ENCODE results near the gene ERLEC1.

The ERLEC1 gene

GRCh38 chr2:53768242-53768542 lies 18.7 kb upstream of the ERLEC1 start:
- Mint-ChIP-seq H3K9me3 (no peaks in the 10 kb centered on the region), H3K4me3 (peak overlapping the region; percentile 92), H3K27ac (peak overlapping the region; percentile 96), H3K4me1 (peaks cover 34% of the 10 kb centered on the region), H3K36me3 (peaks cover 52% of the 10 kb centered on the region)
- DNase-seq (ENCODE audit: low spot score in 2 of 2) (no peak), ATAC-seq (no peak)

DNA sequence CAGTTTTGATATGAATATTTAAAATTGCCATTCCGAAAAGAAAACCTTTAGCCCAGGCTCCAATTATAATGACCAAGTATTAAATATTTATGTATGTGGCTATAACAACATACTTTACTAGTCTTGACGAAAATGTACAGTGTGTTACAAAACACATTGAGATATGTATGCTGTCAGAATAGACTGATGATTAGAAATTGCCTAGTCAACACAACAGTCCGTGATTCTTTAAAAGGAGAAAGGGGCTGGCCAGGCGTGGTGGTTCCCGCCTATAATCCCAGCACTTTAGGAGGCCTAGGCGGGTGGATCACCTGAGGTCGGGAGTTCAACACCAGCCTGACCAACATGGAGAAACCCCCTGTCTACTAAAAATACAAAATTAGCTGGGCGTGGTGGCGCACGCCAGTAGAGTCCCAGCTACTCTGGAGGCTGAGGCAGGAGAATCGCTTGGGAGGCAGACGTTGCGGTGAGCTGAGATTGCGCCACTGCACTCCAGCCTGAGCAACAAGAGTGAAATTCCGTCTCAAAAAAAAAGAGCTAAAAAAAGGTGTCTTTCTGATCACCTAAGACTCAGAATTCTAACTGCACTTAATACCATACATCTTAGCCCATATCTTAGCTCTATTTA lies 17.4 kb upstream of the ERLEC1 start:
- Mint-ChIP-seq H3K9me3 (no peaks in the 10 kb centered on the region), H3K27ac (no peak overlapping the region), H3K4me1 (peaks cover 34% of the 10 kb centered on the region), H3K4me3 (peak overlapping the region; percentile 92), H3K36me3 (peaks cover 52% of the 10 kb centered on the region)
- ATAC-seq (no peak), DNase-seq (ENCODE audit: low spot score in 2 of 2) (no peak)

DNA sequence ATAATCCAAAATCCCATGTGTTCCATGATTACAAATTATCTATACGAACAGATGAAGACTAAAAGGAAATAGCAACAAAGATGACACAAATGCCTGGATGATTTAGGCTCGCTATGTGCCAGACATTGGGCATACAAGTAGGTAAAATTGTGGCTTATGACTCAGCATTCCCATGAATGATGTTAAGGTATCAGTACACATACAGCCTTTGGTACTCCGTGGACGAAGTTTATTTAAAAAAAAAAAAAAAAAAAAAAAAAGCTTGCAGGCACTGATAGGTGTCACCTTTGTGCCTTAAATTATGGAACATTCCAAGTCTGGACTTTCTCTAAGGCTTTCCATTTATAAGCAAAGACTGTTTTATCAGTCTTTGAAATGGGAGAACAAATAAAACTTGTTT lies 16.6 kb upstream of the ERLEC1 start:
- no peak for DNase-seq (ENCODE audit: low spot score in 2 of 2)
- Mint-ChIP-seq H3K4me1 (peaks cover 34% of the 10 kb centered on the region), H3K4me3 (peak overlapping the region; percentile 92), H3K36me3 (peaks cover 50% of the 10 kb centered on the region), H3K9me3 (no peaks in the 10 kb centered on the region), H3K27ac (no peak overlapping the region)
- ATAC-seq: peak; percentile 60

- no peak for ATAC-seq
- H3K9me3 Mint-ChIP-seq: no peaks in the 10 kb centered on the region
- no peak overlapping the region for H3K27ac Mint-ChIP-seq
- peaks cover 88% of the 10 kb centered on the region for H3K36me3 Mint-ChIP-seq
- peaks cover 13% of the 10 kb centered on the region for H3K4me1 Mint-ChIP-seq
- DNase-seq (ENCODE audit: low spot score in 2 of 2): no peak
- no peak overlapping the region for H3K4me3 Mint-ChIP-seq
Observed at GRCh38 chr2:53777134-53777533, 9.7 kb upstream of the ERLEC1 start.

GRCh38 chr2:53778536-53779162 lies 8.2 kb upstream of the ERLEC1 start:
- no peak overlapping the region for H3K27ac Mint-ChIP-seq
- peaks cover 13% of the 10 kb centered on the region for H3K4me1 Mint-ChIP-seq
- ATAC-seq: no peak
- H3K9me3 Mint-ChIP-seq: no peaks in the 10 kb centered on the region
- peaks cover 85% of the 10 kb centered on the region for H3K36me3 Mint-ChIP-seq
- no peak for DNase-seq (ENCODE audit: low spot score in 2 of 2)
- no peak overlapping the region for H3K4me3 Mint-ChIP-seq

- DNase-seq (ENCODE audit: low spot score in 2 of 2) (no peak), ATAC-seq (no peak)
- H3K27ac Mint-ChIP-seq: peak overlapping the region; percentile 45
- peaks cover 72% of the 10 kb centered on the region for H3K36me3 Mint-ChIP-seq
- H3K4me1 Mint-ChIP-seq: peaks cover 22% of the 10 kb centered on the region
- H3K4me3 Mint-ChIP-seq: no peak overlapping the region
- no peaks in the 10 kb centered on the region for H3K9me3 Mint-ChIP-seq
Observed at GRCh38 chr2:53780056-53780455, 6.8 kb upstream of the ERLEC1 start.

DNA sequence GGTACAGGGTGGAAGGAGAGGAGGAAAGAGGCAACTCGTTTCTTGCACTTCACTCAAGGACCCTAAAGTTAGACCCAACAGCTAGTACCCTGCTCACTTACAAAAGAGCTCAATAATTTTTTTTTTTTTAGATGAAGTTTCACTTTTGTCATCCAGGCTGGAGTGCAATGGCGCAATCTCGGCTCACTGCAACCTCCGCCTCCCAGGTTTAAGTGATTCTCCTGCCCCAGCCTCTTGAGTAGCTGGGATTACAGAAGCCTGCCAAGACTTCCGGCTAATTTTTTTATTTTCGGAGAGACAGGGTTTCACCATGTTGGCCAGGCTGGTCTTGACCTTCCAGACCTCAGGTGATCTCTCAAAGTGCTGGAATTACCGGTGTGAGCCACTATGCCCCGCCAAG lies 4.2 kb upstream of the ERLEC1 start:
- H3K9me3 Mint-ChIP-seq: no peaks in the 10 kb centered on the region
- H3K4me3 Mint-ChIP-seq: no peak overlapping the region
- H3K4me1 Mint-ChIP-seq: peaks cover 28% of the 10 kb centered on the region
- DNase-seq (ENCODE audit: low spot score in 2 of 2) (no peak), ATAC-seq (no peak)
- H3K36me3 Mint-ChIP-seq: peaks cover 66% of the 10 kb centered on the region
- H3K27ac Mint-ChIP-seq: no peak overlapping the region

DNA sequence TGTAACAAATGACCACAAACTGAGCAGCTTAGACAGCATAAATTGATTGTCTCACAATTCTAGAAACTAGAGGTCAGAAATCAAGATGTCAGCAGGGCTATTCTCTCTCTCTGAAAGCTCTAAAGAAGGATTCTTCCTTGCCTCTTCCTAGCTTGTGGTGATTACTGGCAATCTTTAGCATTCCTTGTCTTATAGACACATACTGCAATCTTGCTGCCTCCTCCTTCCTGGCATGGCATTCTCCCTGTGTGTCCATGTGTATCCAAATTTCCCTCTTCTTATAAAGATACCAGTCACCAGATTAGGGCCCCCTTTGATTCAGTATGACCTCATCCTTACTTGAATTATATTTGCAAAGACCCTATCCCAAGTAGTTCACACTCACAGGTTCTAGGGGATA lies 2.4 kb upstream of the ERLEC1 start:
- H3K9me3 Mint-ChIP-seq: no peaks in the 10 kb centered on the region
- DNase-seq (ENCODE audit: low spot score in 2 of 2): no peak
- H3K4me1 Mint-ChIP-seq: peaks cover 30% of the 10 kb centered on the region
- peak overlapping the region; percentile 94 for H3K27ac Mint-ChIP-seq
- ATAC-seq: no peak
- peak overlapping the region; percentile 85 for H3K4me3 Mint-ChIP-seq
- peaks cover 61% of the 10 kb centered on the region for H3K36me3 Mint-ChIP-seq

DNA sequence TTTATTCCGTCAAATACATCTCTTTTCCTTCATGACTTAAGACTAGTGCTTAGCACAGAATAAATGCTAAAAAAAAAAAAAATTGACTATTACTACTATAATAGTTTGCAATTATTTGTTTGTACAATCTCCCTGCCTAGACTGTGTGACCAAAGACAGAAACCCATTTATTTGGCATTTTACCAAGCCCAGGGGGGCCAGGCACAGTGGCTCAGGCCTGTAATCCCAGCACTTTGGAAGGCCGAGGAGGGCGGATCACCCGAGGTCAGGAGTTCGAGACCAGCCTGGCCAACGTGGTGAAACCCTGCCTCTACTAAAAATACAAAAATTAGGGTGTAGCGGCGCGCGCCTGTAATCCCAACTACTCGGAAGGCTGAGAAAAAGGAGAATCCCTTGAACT lies 1.5 kb upstream of the ERLEC1 start:
- peaks cover 58% of the 10 kb centered on the region for H3K36me3 Mint-ChIP-seq
- DNase-seq (ENCODE audit: low spot score in 2 of 2) (no peak), ATAC-seq (no peak)
- peak overlapping the region; percentile 85 for H3K4me3 Mint-ChIP-seq
- peak overlapping the region; percentile 94 for H3K27ac Mint-ChIP-seq
- no peaks in the 10 kb centered on the region for H3K9me3 Mint-ChIP-seq
- H3K4me1 Mint-ChIP-seq: peaks cover 24% of the 10 kb centered on the region

GRCh38 chr2:53786352-53786704 lies 516 bp upstream of the ERLEC1 start:
- Mint-ChIP-seq H3K4me3 (peak overlapping the region; percentile 85), H3K4me1 (peaks cover 24% of the 10 kb centered on the region), H3K9me3 (no peaks in the 10 kb centered on the region), H3K27ac (peak overlapping the region; percentile 94), H3K36me3 (peaks cover 51% of the 10 kb centered on the region)
- peak; percentile 62 for ATAC-seq
- peak in 1 of 2 donors; percentile 20 for DNase-seq (ENCODE audit: low spot score in 2 of 2)

GRCh38 chr2:53787614-53788289 lies 908 bp downstream of the ERLEC1 start:
- H3K27ac Mint-ChIP-seq: peak overlapping the region; percentile 94
- peaks cover 24% of the 10 kb centered on the region for H3K4me1 Mint-ChIP-seq
- peak in 1 of 2 donors; percentile 6 for DNase-seq (ENCODE audit: low spot score in 2 of 2)
- peak overlapping the region; percentile 85 for H3K4me3 Mint-ChIP-seq
- H3K9me3 Mint-ChIP-seq: no peaks in the 10 kb centered on the region
- ATAC-seq: peak; percentile 56
- peaks cover 36% of the 10 kb centered on the region for H3K36me3 Mint-ChIP-seq

- Mint-ChIP-seq H3K9me3 (no peaks in the 10 kb centered on the region), H3K27ac (no peak overlapping the region), H3K4me1 (no peaks in the 10 kb centered on the region), H3K4me3 (no peak overlapping the region), H3K36me3 (peaks cover 62% of the 10 kb centered on the region)
- ATAC-seq: no peak
- no peak for DNase-seq (ENCODE audit: low spot score in 2 of 2)
Observed at GRCh38 chr2:53793261-53793660, 6.4 kb downstream of the ERLEC1 start.

DNA sequence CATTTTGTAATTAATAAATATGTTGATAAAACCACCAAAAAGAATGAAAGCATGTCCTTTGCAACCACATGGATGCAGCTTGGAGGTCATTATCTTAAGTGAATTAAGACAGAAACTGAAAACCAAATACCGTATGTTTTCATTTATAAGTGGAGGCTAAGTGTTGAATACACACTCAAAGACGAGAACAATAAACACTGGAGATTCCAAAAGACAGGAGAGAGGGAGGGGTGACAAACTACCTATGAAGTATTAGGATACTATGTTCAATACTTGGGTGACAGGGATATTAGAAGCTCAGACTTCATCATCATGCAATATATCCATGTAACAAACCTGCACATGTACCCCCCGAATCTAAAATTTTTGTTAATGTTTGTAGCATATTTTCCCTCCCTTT lies 7.0 kb downstream of the ERLEC1 start:
- H3K36me3 Mint-ChIP-seq: peaks cover 62% of the 10 kb centered on the region
- H3K9me3 Mint-ChIP-seq: no peaks in the 10 kb centered on the region
- H3K4me1 Mint-ChIP-seq: no peaks in the 10 kb centered on the region
- H3K27ac Mint-ChIP-seq: no peak overlapping the region
- DNase-seq (ENCODE audit: low spot score in 2 of 2): no peak
- ATAC-seq: no peak
- H3K4me3 Mint-ChIP-seq: no peak overlapping the region

GRCh38 chr2:53801547-53801946 lies 14.7 kb downstream of the ERLEC1 start:
- Mint-ChIP-seq H3K36me3 (peaks cover 100% of the 10 kb centered on the region), H3K27ac (no peak overlapping the region)
- DNase-seq (ENCODE audit: low spot score in 2 of 2): no peak

GRCh38 chr2:53802617-53803151 lies 15.8 kb downstream of the ERLEC1 start:
- Mint-ChIP-seq H3K4me3 (no peak overlapping the region), H3K4me1 (no peaks in the 10 kb centered on the region), H3K9me3 (no peaks in the 10 kb centered on the region), H3K36me3 (peaks cover 100% of the 10 kb centered on the region), H3K27ac (peak overlapping the region; percentile 59)
- ATAC-seq (no peak), DNase-seq (ENCODE audit: low spot score in 2 of 2) (no peak)

More at GRCh38 chr2:53801547-53801946, 14.7 kb downstream of the ERLEC1 start:
- no peak overlapping the region for H3K4me3 Mint-ChIP-seq
- no peak for ATAC-seq
- no peaks in the 10 kb centered on the region for H3K9me3 Mint-ChIP-seq
- H3K4me1 Mint-ChIP-seq: no peaks in the 10 kb centered on the region

DNA sequence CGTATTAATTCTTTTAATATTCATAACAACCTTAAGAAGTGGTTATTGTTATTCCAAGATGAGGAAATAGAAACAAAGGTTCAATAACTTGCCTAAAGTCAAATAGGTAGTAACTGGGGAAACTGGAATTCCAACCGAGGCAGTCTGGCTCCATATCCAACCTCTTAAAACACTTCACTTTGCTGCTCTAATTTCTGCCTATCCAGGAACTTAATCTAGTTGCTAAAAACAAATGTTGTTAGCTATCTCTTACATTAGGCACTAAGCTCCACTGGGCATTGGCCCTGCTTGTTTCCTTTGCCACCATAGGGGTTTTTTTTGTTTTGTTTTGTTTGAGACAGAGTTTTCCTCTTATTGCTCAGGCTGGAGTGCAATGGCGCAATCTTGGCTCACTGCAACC lies 24.8 kb downstream of the ERLEC1 start:
- H3K36me3 Mint-ChIP-seq: peaks cover 100% of the 10 kb centered on the region
- H3K27ac Mint-ChIP-seq: no peak overlapping the region
- H3K9me3 Mint-ChIP-seq: no peaks in the 10 kb centered on the region
- H3K4me3 Mint-ChIP-seq: no peak overlapping the region
- no peaks in the 10 kb centered on the region for H3K4me1 Mint-ChIP-seq
- DNase-seq (ENCODE audit: low spot score in 2 of 2): no peak
- no peak for ATAC-seq

Data from stimulated activated effector memory CD8-positive, alpha-beta T cell treated with anti-CD3 and anti-CD28 coated beads, Interleukin-12 subunit alpha, Interleukin-12 subunit beta, amount 100 ng/mL, for 72 hours (primary cell).